Panc1 (cell line): ENCODE results near the gene TMEM273. TPM values are rescaled to one million over a fixed set of nuclear protein-coding genes. Genes with fewer than 3 reads are reported as not detected.

Experiments
- ATAC-seq: fragments of 200-7000 bp; cut with Tn5 transposase; 2 replicates; pipeline ENCODE4 v1.9.1; 2020; ENCODE audit warnings: mild to moderate bottlenecking, moderate library complexity
- BruUV-seq: library from RNA; stranded (reverse); fragments of 400-500 nt; replicated peaks from 2 replicates; lab custom pipeline; 2021; lab: Mats Ljungman, UMichigan
- CTCF ChIA-PET: fragments of 300-600 bp; sonication (Branson Sonifier 250); formaldehyde crosslinking; loops from one replicate; lab custom pipeline; 2022; ENCODE audit warnings: antibody characterized with exemption; lab: Charles Lee
- POLR2A ChIA-PET: fragments of 300-600 bp; sonication (Branson Sonifier 250); formaldehyde crosslinking; loops from one replicate; lab custom pipeline; 2022; ENCODE audit warnings: antibody characterized with exemption; lab: Charles Lee
- DNase-seq: peaks from one replicate; pipeline ENCODE4 v3.0.0-alpha.2; 2010; ENCODE audit warnings: low read depth, low spot score
- H3K27ac ChIP-seq: 2 replicates; pipeline ENCODE4 v1.5.1; 2011; ENCODE audit warnings: mild to moderate bottlenecking, low read length, inconsistent platforms
- H3K27me3 ChIP-seq: fragments of 200-500 bp; sonication (Bioruptor generic); 2 replicates; pipeline ENCODE4 v1.6.0; 2014; ENCODE audit warnings: low read length, inconsistent platforms; ENCODE audit not compliant: control insufficient read depth, insufficient read depth
- H3K36me3 ChIP-seq: fragments of 200-500 bp; sonication (Bioruptor generic); 2 replicates; pipeline ENCODE4 v1.5.1; 2014; ENCODE audit warnings: inconsistent platforms, mild to moderate bottlenecking, low read length, moderate library complexity; ENCODE audit not compliant: control insufficient read depth, insufficient read depth
- H3K4me1 ChIP-seq: 2 replicates; pipeline ENCODE4 v1.5.1; 2011; ENCODE audit warnings: inconsistent platforms, mild to moderate bottlenecking, low read length, moderate library complexity; ENCODE audit not compliant: control insufficient read depth, insufficient read depth
- H3K4me3 ChIP-seq, 2 experiments: 2 replicates each; pipeline ENCODE4 v1.5.1; 2011 to 2012; ENCODE audit warnings: low read depth in 2 of 2, low read length in 2 of 2, mild to moderate bottlenecking in 2 of 2, inconsistent platforms in 1 of 2, moderate library complexity in 1 of 2
- H3K9me3 ChIP-seq: fragments of 200-500 bp; sonication (Bioruptor generic); 2 replicates; pipeline ENCODE4 v1.5.1; 2014; ENCODE audit warnings: low read depth, mild to moderate bottlenecking, inconsistent platforms, low read length, moderate library complexity; ENCODE audit not compliant: control insufficient read depth, insufficient read depth
- CTCF ChIP-seq: fragments of 450-650 bp; IDR thresholded peaks from 2 replicates; pipeline ENCODE4 v1.5.1; 2017; ENCODE audit warnings: mild to moderate bottlenecking
- POLR2AphosphoS5 ChIP-seq: IDR thresholded peaks from 2 replicates; pipeline ENCODE4 v1.6.1; 2012; ENCODE audit warnings: mild to moderate bottlenecking, low read depth, low read length, moderate library complexity
- REST ChIP-seq, 2 experiments: IDR thresholded peaks; 2 replicates each; pipeline ENCODE4 v1.6.1; 2011 to 2012; ENCODE audit warnings: low read depth in 2 of 2, control low read depth in 1 of 2, low read length in 1 of 2, mild to moderate bottlenecking in 1 of 2, moderate library complexity in 1 of 2; ENCODE audit not compliant: insufficient read depth in 1 of 2
- SIN3A ChIP-seq: IDR thresholded peaks from 2 replicates; pipeline ENCODE4 v1.6.1; 2012; ENCODE audit warnings: low read depth, mild to moderate bottlenecking, low read length, moderate library complexity, borderline replicate concordance; ENCODE audit not compliant: insufficient read depth
- TCF7L2 ChIP-seq: IDR thresholded peaks from 2 replicates; pipeline ENCODE4 v1.6.1; 2011; ENCODE audit warnings: mild to moderate bottlenecking, low read depth, low read length, inconsistent platforms
- in situ Hi-C: cut with HindIII; loops from 2 replicates; pipeline ENCODE4 v1.10.0; 2016; ENCODE audit warnings: low sequenced_read_pairs, low pct_unique_long_range_greater_than_20kb
- intact Hi-C: fragments of 100-400 bp; cut with micrococcal nuclease; formaldehyde crosslinking; loops from one replicate; pipeline ENCODE4 v1.10.0; 2022; ENCODE audit not compliant: unreplicated experiment
- total RNA-seq: library from RNA; stranded (reverse); gene quantifications from one replicate; pipeline ENCODE4 v1.2.1, GENCODE V29; 2021; ENCODE audit not compliant: unreplicated experiment

The TMEM273 gene
- total RNA-seq, 1 experiment from 2014 or later: 0.23 TPM

- in situ Hi-C loops: no loop called here
- DNase-seq (no peak), ATAC-seq (no peak)
- H3K9me3 ChIP-seq: no peaks in the 10 kb centered on the region
- H3K4me3 ChIP-seq: no peak overlapping the region
- intact Hi-C loops: no loop called here
- TF ChIP-seq REST (IDR thresholded peaks at IDR 0.05; ENCODE audit: insufficient read depth in 1 of 2, low read depth in 2 of 2, low read length in 1 of 2): no peak
- no peak for TF ChIP-seq SIN3A
- H3K4me1 ChIP-seq: no peaks in the 10 kb centered on the region
- no TSS peak for BruUV-seq
- H3K36me3 ChIP-seq: no peaks in the 10 kb centered on the region
- H3K27me3 ChIP-seq: no peaks in the 10 kb centered on the region; the same call in 1 of the 2 replicates
- CTCF ChIA-PET: no interaction called here
- POLR2A ChIA-PET: no interaction called here
- no peak overlapping the region for H3K27ac ChIP-seq
Measured at GRCh38 chr10:49225218-49225876, 37.2 kb upstream of the TMEM273 start.

- H3K36me3 ChIP-seq: no peaks in the 10 kb centered on the region
- TF ChIP-seq POLR2AphosphoS5: no peak
- TF ChIP-seq CTCF: no peak
- no peaks in the 10 kb centered on the region for H3K27me3 ChIP-seq
- ChIA-PET CTCF (no interaction called here), POLR2A (no interaction called here)
- intact Hi-C loops (no loop called here), in situ Hi-C loops (no loop called here)
- no TSS peak for BruUV-seq
- H3K9me3 ChIP-seq: no peaks in the 10 kb centered on the region
- no peak overlapping the region for H3K27ac ChIP-seq
- H3K4me3 ChIP-seq: no peak overlapping the region
- no peak for ATAC-seq
- H3K4me1 ChIP-seq: no peaks in the 10 kb centered on the region
- no peak for DNase-seq
Measured at GRCh38 chr10:49223205-49223604, 35.0 kb upstream of the TMEM273 start.

- TF ChIP-seq TCF7L2 (no peak), CTCF (peak; percentile 49; the same call in 1 of the 2 replicates)
- DNase-seq (no peak), ATAC-seq (no peak)
- H3K27me3 ChIP-seq: no peaks in the 10 kb centered on the region
- no peak overlapping the region for H3K27ac ChIP-seq
- no peak overlapping the region for H3K4me3 ChIP-seq
- ChIA-PET CTCF (no interaction called here), POLR2A (no interaction called here)
- H3K4me1 ChIP-seq: no peaks in the 10 kb centered on the region
- H3K36me3 ChIP-seq: no peaks in the 10 kb centered on the region
- BruUV-seq: no TSS peak
- in situ Hi-C loops (no loop called here), intact Hi-C loops (no loop called here)
- H3K9me3 ChIP-seq: no peaks in the 10 kb centered on the region
Measured at GRCh38 chr10:49222170-49222569, 34.0 kb upstream of the TMEM273 start.
